CD1c-positive myeloid dendritic cell (primary cell): ENCODE results near the gene DEFB114.
"Not testable (repeated sequence)": the region's sequence is repeated elsewhere in the genome, so short reads cannot be mapped to it uniquely, and the experiment has no call there.

Source experiments
- DNase-seq: peaks from one replicate; pipeline ENCODE4 v3.0.0-alpha.2; 2016; ENCODE audit errors: extremely low spot score

DEFB114 gene

GRCh38 chr6:49964064-49964463, at the start of gene DEFB114:
TSS of gene DEFB114 (minus strand) at chr6:49964164. CDS start at chr6:49964105, 59 bp downstream.
- DNase-seq, result no peak

- DNase-seq, result no peak
Observed at GRCh38 chr6:50007819-50008218, 43.9 kb upstream of the DEFB114 start.

GRCh38 chr6:50003139-50003538, 39.2 kb upstream of the DEFB114 start:
- DNase-seq, result no peak

- no peak for DNase-seq
Observed at GRCh38 chr6:49995278-49995677, 31.3 kb upstream of the DEFB114 start.

- no peak for DNase-seq
Observed at GRCh38 chr6:49988900-49989299, 24.9 kb upstream of the DEFB114 start.

GRCh38 chr6:49987749-49988148, 23.8 kb upstream of the DEFB114 start:
- DNase-seq, result no peak

DNA sequence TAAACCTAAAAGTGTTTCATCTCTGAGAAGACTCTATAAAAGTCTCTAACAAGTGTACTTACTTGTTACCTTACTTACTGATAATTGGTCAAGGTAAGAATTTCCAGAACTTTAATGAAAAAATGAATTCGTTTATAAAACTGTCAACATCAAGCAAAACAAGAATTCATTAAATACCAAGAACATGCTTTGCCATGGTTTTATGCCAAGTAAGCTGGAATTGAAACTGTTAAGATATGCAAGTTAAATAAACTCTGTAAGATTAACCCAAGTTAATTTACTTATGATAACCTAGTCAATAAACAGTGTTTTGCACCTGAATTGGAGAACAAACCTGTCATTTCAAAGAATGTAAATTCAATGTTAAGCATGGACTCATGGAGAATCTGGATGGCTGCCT, 22.6 kb upstream of the DEFB114 start:
- DNase-seq, result no peak

- DNase-seq, result no peak
Observed at GRCh38 chr6:49982046-49982445, 18.1 kb upstream of the DEFB114 start.

DNA sequence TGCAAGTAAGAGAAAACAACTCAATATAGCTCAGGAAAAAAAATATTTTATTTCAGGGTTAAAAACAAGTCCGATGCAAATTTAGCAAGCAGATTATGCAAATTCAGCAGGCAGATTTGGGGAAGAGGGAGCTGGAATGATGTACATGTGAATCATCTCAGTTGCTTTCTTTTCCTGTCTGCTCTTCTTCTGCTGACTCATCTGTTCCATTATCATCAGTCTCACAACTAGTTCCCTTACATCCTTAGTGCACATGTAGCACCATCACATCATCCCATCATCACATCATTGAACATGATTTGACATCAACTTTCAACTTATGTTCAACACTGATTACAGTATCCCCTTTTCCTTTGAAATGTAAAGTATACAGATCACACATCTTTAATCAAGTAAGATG, 16.9 kb upstream of the DEFB114 start:
- DNase-seq, result no peak

DNA sequence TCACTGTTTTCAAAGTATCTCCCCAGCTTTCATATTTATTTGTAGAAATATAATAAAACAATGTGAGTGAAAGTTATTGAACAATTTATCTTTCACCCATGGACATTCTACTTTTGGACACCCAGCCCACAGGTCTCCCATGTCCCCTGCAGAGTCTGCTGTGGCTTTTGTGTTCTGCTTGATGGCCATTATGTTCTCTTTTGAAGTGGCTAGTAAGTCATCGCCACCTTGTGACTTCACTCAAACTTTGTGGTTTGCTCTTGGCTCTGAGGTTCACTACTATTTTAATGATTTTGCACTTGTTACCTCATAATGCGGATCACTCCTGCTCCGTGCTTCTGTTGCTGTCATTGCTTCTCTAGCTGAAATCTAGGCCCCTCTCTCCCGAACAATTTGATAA, 15.6 kb upstream of the DEFB114 start:
- no peak for DNase-seq

- no peak for DNase-seq
Observed at GRCh38 chr6:49978332-49979226, 14.6 kb upstream of the DEFB114 start.

DNA sequence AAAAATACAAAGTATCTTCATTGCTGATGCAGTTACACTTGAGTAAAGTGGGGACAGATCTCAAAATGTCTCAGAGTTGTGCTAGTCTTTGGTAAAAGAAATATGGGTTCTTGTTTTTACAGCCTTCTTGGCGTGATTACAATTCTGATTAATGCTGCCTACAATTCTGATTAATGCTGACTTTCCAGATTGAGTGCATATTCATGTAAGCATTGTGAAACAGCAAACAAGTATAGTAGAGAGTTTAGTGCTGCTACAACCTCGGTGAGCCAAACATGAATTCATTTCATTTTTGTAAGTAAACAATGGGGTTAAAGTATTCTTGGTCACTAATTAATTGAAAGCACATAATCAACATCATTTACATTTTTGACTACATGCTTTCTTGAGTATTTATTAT, 5.6 kb upstream of the DEFB114 start, which contains the start of gene DEFB113:
Gene DEFB113, minus strand, starts transcription at position 21 of the 400 bp plus-strand sequence. Its CDS starts 0 bp downstream, at position 21.
- DNase-seq, result no peak

- no peak for DNase-seq
Observed at GRCh38 chr6:49966823-49967222, 2.9 kb upstream of the DEFB114 start.

- no peak for DNase-seq
Observed at GRCh38 chr6:49966334-49966733, 2.4 kb upstream of the DEFB114 start.

GRCh38 chr6:49958180-49958579, 5.8 kb downstream of the DEFB114 start:
- DNase-seq, result no peak

DNA sequence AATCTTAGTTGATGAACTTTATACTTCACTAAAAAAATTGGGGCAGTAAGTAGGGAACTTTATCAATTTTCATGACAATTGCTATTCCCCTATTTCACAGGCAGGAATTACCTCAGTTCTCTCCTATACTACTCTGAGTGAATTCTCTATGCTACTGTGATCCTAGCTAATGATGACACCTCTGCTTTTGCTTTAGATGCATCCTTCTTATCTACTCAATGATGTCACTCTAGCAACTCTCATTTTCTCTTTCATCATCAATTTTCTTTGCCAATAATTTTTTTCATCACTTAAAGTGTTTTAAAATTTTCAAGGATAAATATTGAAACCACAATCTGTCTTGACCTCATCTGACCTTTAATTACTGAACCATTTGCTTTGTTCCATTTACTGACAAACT, 8.1 kb downstream of the DEFB114 start:
- no peak for DNase-seq

DNA sequence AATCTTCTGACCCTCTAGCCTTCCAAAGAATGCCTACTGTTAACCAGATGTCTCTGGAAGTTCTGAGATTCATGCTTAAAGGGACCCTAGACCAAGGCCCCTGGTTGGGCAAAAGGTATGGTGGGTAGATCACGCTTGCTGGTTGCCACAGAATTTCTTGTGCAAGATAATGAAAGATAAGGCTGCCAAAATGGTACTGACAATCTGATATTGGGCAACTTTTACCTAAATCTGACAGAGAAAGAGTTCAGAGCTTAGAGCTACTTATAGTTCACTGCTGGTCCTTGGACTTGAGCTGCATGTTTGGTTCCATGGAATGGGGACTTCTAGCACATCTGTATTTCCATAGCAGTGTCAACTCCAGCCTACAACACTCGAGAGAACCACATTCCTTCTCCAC, 12.0 kb downstream of the DEFB114 start:
- no peak for DNase-seq

DNA sequence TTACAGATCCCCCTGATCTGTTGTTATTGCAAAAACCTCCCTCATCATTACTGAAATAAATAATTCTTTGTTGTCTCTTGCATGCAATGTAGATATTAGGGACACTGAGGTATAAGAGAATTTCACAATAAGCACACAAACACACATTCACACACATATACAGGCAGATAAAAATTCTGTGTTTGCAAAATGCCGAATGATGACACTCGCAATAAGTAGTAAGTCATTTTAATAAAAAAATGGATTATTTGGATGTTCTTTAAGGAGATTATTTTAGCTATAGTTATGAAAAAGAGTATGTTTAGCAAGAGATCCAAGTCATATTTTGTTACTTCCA, 13.6 kb downstream of the DEFB114 start:
- DNase-seq, result no peak

DNA sequence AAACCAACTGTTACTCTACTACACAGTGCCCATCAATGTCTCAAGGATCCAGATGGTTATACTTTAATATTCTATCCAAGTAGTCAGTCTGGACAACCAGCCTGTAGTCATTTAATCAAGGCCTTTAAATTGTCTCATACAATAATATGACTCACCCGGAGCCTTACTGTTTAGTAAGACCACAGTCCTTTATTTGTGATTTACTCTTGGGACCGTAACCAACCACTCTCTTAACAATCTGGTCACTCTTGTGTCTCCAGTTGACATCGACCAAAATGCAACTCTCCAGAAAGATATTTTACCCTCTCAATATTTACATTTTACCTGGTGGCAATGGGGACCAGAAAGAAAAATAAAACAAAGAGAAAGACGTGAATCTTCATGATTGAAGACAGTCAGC, 14.9 kb downstream of the DEFB114 start:
- no peak for DNase-seq

- DNase-seq, result no peak
Observed at GRCh38 chr6:49946835-49947234, 17.1 kb downstream of the DEFB114 start.

DNA sequence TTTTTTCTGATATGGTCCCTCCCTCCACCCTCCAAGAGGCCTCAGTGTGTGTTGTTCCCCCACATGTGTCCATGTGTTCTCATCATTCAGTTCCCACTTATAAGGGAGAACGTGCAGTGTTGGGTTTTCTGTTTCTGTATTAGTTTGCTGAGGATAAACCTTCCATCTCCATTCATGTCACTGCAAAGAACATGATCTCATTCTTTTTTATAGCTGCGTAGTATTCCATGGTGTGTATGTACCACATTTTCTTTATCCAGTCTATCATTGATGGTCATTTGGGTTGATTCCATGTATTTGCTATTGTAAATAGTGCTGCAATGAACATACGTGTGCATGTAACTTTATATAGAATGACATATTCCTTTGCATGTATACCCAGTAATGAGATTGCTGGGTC, 19.9 kb downstream of the DEFB114 start:
- not testable (repeated sequence) for DNase-seq

- DNase-seq, result no peak
Observed at GRCh38 chr6:49939993-49940498, 23.9 kb downstream of the DEFB114 start.

GRCh38 chr6:49937811-49938210, 26.2 kb downstream of the DEFB114 start:
- DNase-seq, result no peak

DNA sequence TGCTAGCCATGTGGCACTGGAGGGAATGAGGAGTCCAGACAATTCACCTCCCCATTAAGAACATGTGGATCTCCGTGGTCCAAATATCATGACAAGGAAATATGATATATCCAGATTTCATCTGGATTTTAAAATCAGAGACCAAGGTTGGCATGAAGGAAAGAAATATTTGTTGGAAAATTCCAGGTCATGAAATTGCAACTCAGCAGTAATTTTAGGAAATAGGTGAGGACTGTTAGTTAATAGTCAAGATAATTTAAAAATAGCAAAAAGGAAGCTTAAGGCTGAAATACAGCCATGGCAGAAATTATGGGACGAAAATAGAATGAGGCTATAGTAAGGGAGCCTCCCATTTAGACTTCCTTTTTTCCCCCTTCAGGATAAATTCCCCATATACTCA, 26.9 kb downstream of the DEFB114 start:
- no peak for DNase-seq
